ENCODE results near the gene ARHGAP44. TPM values are rescaled to one million over a fixed set of nuclear protein-coding genes. Genes with fewer than 3 reads are reported as not detected.

The ARHGAP44 gene
- total RNA-seq, 1 donor from 2014 or later: 8.7 TPM

DNA sequence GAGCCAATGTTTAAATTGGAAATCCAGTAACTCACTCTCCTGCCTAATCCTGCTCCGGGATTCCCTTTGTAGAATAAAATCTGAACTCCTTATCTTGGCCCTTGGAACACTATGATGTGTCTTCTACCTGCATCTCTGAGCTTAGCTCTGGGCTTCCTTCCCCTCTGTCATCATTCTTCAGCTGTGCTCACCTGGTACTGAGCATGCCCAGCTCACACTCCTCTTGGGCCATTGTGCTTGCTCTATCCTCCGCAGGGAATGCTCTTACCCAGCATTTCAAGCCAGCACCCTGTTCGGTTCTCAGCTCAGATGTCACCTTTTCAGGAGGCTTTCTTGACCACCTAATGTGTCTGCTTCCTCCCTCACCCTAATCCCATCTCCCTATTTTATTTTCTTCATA lies 112.7 kb downstream of the ARHGAP44 start:
- Histone ChIP-seq H3K79me2 (ENCODE audit: low read depth) (no peaks in the 10 kb centered on the region), H3K27ac (no peak overlapping the region), H3F3A (ENCODE audit: low read depth) (no peaks in the 10 kb centered on the region), H3K9ac (no peak overlapping the region), H3K36me3 (no peaks in the 10 kb centered on the region), H4K20me1 (ENCODE audit: low read depth) (no peaks in the 10 kb centered on the region), H3K9me3 (ENCODE audit: low read depth) (no peaks in the 10 kb centered on the region), H3K27me3 (no peaks in the 10 kb centered on the region), H3K4me2 (no peak overlapping the region), H3K4me3 (no peak overlapping the region), H3K4me1 (no peaks in the 10 kb centered on the region), H2AFZ (replicated peaks) (no peak overlapping the region)
- H3K4me3 Mint-ChIP-seq: no peak overlapping the region
- TF ChIP-seq CTCF (IDR thresholded peaks at IDR 0.05): no peak
- no peak for TF ChIP-seq EZH2phosphoT487 (IDR thresholded peaks at IDR 0.05)
- no peak for TF ChIP-seq EZH2 (IDR thresholded peaks at IDR 0.05)
- no peaks in the 10 kb centered on the region for H3K4me1 Mint-ChIP-seq
- H3K27me3 Mint-ChIP-seq (ENCODE audit: insufficient read depth, low read depth): no peaks in the 10 kb centered on the region
- H3K36me3 Mint-ChIP-seq: peaks cover 14% of the 10 kb centered on the region
- no peak for DNase-seq (ENCODE audit: low spot score)
- no peak overlapping the region for H3K27ac Mint-ChIP-seq
- H3K9me3 Mint-ChIP-seq: peaks cover 4% of the 10 kb centered on the region

DNA sequence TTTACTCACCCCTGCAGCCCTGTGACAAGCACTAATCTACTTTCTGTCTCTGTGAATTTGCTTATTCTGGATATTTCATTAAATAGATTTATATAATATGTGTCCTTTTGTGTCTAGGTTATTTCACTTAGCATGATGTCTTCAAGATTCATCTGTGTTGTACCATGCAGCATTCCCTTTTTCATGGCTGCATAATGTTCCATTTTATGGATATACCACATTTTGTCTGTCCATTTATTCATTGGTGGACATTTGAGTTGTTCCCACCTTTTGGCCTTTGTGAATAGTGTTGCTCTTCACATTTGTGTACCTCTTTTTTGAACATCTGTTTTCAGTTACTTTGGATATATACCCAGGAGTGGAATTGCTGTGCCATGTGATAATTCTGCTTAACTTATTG lies 118.2 kb downstream of the ARHGAP44 start:
- Histone ChIP-seq H3K9ac (no peak overlapping the region), H3K79me2 (ENCODE audit: low read depth) (no peaks in the 10 kb centered on the region), H3K9me3 (ENCODE audit: low read depth) (peaks cover 4% of the 10 kb centered on the region), H2AFZ (replicated peaks) (no peak overlapping the region), H3F3A (ENCODE audit: low read depth) (no peaks in the 10 kb centered on the region), H3K4me3 (no peak overlapping the region), H3K36me3 (no peaks in the 10 kb centered on the region), H3K27me3 (no peaks in the 10 kb centered on the region), H3K4me2 (no peak overlapping the region), H3K4me1 (no peaks in the 10 kb centered on the region), H4K20me1 (ENCODE audit: low read depth) (no peaks in the 10 kb centered on the region), H3K27ac (no peak overlapping the region)
- Mint-ChIP-seq H3K4me1 (no peaks in the 10 kb centered on the region), H3K27me3 (ENCODE audit: insufficient read depth, low read depth) (no peaks in the 10 kb centered on the region), H3K4me3 (no peak overlapping the region), H3K9me3 (peaks cover 9% of the 10 kb centered on the region), H3K27ac (no peak overlapping the region), H3K36me3 (peaks cover 11% of the 10 kb centered on the region)
- no peak for DNase-seq (ENCODE audit: low spot score)
- TF ChIP-seq EZH2phosphoT487 (IDR thresholded peaks at IDR 0.05): no peak
- TF ChIP-seq CTCF (IDR thresholded peaks at IDR 0.05): no peak
- no peak for TF ChIP-seq EZH2 (IDR thresholded peaks at IDR 0.05)

DNA sequence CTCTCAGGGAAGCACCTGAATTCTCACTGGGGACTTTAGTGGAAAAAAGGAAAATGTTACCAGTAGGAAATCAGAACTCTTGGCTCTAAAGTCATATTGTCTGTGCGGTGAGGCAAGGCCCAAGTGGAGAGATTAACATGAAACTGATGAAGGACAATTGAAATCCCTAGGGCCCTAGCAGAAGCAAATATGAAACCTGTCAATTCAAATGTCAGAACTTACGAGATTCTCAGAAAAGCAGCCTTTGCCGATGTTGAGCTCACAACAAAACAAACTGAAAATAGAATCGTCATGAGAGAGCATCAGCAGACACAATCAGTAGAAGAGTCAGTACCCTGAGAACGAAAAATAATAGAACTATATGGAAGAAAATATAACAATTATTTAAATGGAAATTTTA lies 119.7 kb downstream of the ARHGAP44 start:
- TF ChIP-seq CTCF (IDR thresholded peaks at IDR 0.05): no peak
- TF ChIP-seq EZH2phosphoT487 (IDR thresholded peaks at IDR 0.05): no peak
- Histone ChIP-seq H3K4me3 (no peak overlapping the region), H3K4me1 (no peaks in the 10 kb centered on the region), H3K79me2 (ENCODE audit: low read depth) (no peaks in the 10 kb centered on the region), H3K9ac (no peak overlapping the region), H3K27me3 (no peaks in the 10 kb centered on the region), H3K4me2 (no peak overlapping the region), H4K20me1 (ENCODE audit: low read depth) (no peaks in the 10 kb centered on the region), H3K9me3 (ENCODE audit: low read depth) (peaks cover 4% of the 10 kb centered on the region), H3K27ac (no peak overlapping the region), H3F3A (ENCODE audit: low read depth) (no peaks in the 10 kb centered on the region), H2AFZ (replicated peaks) (no peak overlapping the region), H3K36me3 (no peaks in the 10 kb centered on the region)
- no peak overlapping the region for H3K4me3 Mint-ChIP-seq
- no peaks in the 10 kb centered on the region for H3K4me1 Mint-ChIP-seq
- DNase-seq (ENCODE audit: low spot score): no peak
- peaks cover 9% of the 10 kb centered on the region for H3K9me3 Mint-ChIP-seq
- H3K27ac Mint-ChIP-seq: no peak overlapping the region
- no peaks in the 10 kb centered on the region for H3K27me3 Mint-ChIP-seq (ENCODE audit: insufficient read depth, low read depth)
- peaks cover 11% of the 10 kb centered on the region for H3K36me3 Mint-ChIP-seq

DNA sequence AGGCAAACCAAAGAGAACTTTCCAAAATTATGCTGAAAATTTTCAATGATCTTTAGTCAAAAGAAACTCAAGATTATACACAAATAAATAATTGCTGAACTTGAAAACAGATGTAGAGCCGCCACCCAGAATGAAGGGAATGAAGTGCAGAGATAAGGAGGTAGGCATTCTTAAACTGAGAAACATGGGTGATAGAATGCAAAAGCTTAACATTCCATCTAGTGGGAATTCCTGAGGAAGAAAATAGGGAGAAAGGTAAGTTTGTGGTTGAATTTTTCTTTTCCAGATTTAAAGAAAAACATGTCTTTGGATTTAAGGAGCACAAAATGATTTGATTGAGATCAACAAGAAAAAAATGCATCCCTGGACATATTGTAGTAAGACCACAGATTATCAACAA lies 120.2 kb downstream of the ARHGAP44 start:
- no peaks in the 10 kb centered on the region for H4K20me1 ChIP-seq (ENCODE audit: low read depth)
- H3K9me3 Mint-ChIP-seq: peaks cover 9% of the 10 kb centered on the region
- no peak overlapping the region for H3K27ac Mint-ChIP-seq
- H2AFZ ChIP-seq (replicated peaks): no peak overlapping the region
- H3K27me3 ChIP-seq: no peaks in the 10 kb centered on the region
- H3K9ac ChIP-seq: no peak overlapping the region
- H3K27me3 Mint-ChIP-seq (ENCODE audit: insufficient read depth, low read depth): no peaks in the 10 kb centered on the region
- H3K9me3 ChIP-seq (ENCODE audit: low read depth): peaks cover 4% of the 10 kb centered on the region
- H3K4me1 ChIP-seq: no peaks in the 10 kb centered on the region
- H3F3A ChIP-seq (ENCODE audit: low read depth): no peaks in the 10 kb centered on the region
- TF ChIP-seq EZH2 (IDR thresholded peaks at IDR 0.05) (no peak), CTCF (IDR thresholded peaks at IDR 0.05) (no peak), EZH2phosphoT487 (IDR thresholded peaks at IDR 0.05) (no peak)
- no peak overlapping the region for H3K4me2 ChIP-seq
- no peaks in the 10 kb centered on the region for H3K79me2 ChIP-seq (ENCODE audit: low read depth)
- H3K36me3 Mint-ChIP-seq: peaks cover 8% of the 10 kb centered on the region
- H3K27ac ChIP-seq: no peak overlapping the region
- no peak for DNase-seq (ENCODE audit: low spot score)
- no peaks in the 10 kb centered on the region for H3K36me3 ChIP-seq
- H3K4me3 Mint-ChIP-seq: no peak overlapping the region
- H3K4me1 Mint-ChIP-seq: no peaks in the 10 kb centered on the region
- no peak overlapping the region for H3K4me3 ChIP-seq
